Measurements from ENCODE around the gene MAGEC2.

Gene MAGEC2

GRCh38 chrX:142204522-142205433 is at the start of gene MAGEC2:
Gene MAGEC2, minus strand, starts transcription at chrX:142205290. Its CDS starts 1,303 bp downstream, at chrX:142203987.
- DNase-seq = no peak

GRCh38 chrX:142251680-142252079 is 46.6 kb upstream of the MAGEC2 start:
- no peak for DNase-seq

GRCh38 chrX:142251202-142251601 is 46.1 kb upstream of the MAGEC2 start:
- no peak for DNase-seq

- DNase-seq = no peak
These were observed 45.4 kb upstream of the MAGEC2 start for GRCh38 chrX:142250502-142250901.

- no peak for DNase-seq
These were observed 44.6 kb upstream of the MAGEC2 start for GRCh38 chrX:142249721-142250120.

GRCh38 chrX:142244568-142244967 is 39.5 kb upstream of the MAGEC2 start:
- DNase-seq = no peak

- no peak for DNase-seq
These were observed 33.4 kb upstream of the MAGEC2 start for GRCh38 chrX:142238536-142238935.

- DNase-seq = no peak
These were observed 28.3 kb upstream of the MAGEC2 start for GRCh38 chrX:142233400-142233799.

- DNase-seq = no peak
These were observed 9.0 kb upstream of the MAGEC2 start for GRCh38 chrX:142214081-142214480.

- no peak for DNase-seq
These were observed 4.0 kb downstream of the MAGEC2 start for GRCh38 chrX:142201113-142201512.

- no peak for DNase-seq
These were observed 19.0 kb downstream of the MAGEC2 start for GRCh38 chrX:142186103-142186502.

- DNase-seq = no peak
These were observed 20.1 kb downstream of the MAGEC2 start for GRCh38 chrX:142184756-142185602.

- DNase-seq = no peak
These were observed 48.5 kb downstream of the MAGEC2 start for GRCh38 chrX:142156567-142156966.
